HEK293 (cell line): ENCODE data around the gene MUSK.

Experiments used
- CTCF ChIP-seq: fragments of 450-650 bp; formaldehyde crosslinking; IDR thresholded peaks from 2 replicates; pipeline ENCODE4 v1.5.1; 2016; ENCODE audit warnings: missing biosample characterization, missing genetic modification characterization
- GLIS1 ChIP-seq: fragments of 450-650 bp; formaldehyde crosslinking; IDR thresholded peaks from 2 replicates; pipeline ENCODE4 v1.5.1; 2016; ENCODE audit warnings: missing biosample characterization, missing genetic modification characterization
- KLF16 ChIP-seq: fragments of 450-650 bp; formaldehyde crosslinking; IDR thresholded peaks from 2 replicates; pipeline ENCODE4 v1.5.1; 2017; ENCODE audit warnings: missing biosample characterization, missing genetic modification characterization
- OSR2 ChIP-seq: fragments of 450-650 bp; formaldehyde crosslinking; IDR thresholded peaks from 2 replicates; pipeline ENCODE4 v1.5.1; 2016; ENCODE audit warnings: missing biosample characterization, missing genetic modification characterization
- TCF7L2 ChIP-seq: IDR thresholded peaks from 2 replicates; pipeline ENCODE4 v1.6.1; 2011; ENCODE audit warnings: low read depth, mild to moderate bottlenecking, inconsistent platforms, low read length, moderate library complexity, borderline replicate concordance
- ZFHX2 ChIP-seq: fragments of 450-650 bp; formaldehyde crosslinking; conservative IDR thresholded peaks from 2 replicates; pipeline ENCODE4 v1.5.1; 2016; ENCODE audit warnings: missing biosample characterization, missing genetic modification characterization
- ZNF324 ChIP-seq: fragments of 450-650 bp; formaldehyde crosslinking; IDR thresholded peaks from 2 replicates; pipeline ENCODE4 v1.5.1; 2016; ENCODE audit warnings: missing biosample characterization, missing genetic modification characterization
- ZNF37A ChIP-seq: fragments of 450-650 bp; IDR thresholded peaks from 2 replicates; pipeline ENCODE4 v1.5.1; 2018; ENCODE audit warnings: missing biosample characterization, missing genetic modification characterization
- ZSCAN4 ChIP-seq: fragments of 450-650 bp; formaldehyde crosslinking; IDR thresholded peaks from 2 replicates; pipeline ENCODE4 v1.5.1; 2017; ENCODE audit warnings: missing biosample characterization, missing genetic modification characterization

- TF ChIP-seq CTCF (tag by site-specific recombination) (no peak), OSR2 (tag by site-specific recombination) (no peak), ZFHX2 (tag by site-specific recombination) (no peak), GLIS1 (tag by site-specific recombination) (no peak), ZNF37A (tag by site-specific recombination) (no peak), ZSCAN4 (tag by site-specific recombination) (no peak), KLF16 (tag by site-specific recombination) (no peak), ZNF324 (tag by site-specific recombination) (no peak), TCF7L2 (no peak)
Observed at GRCh38 chr9:110765926-110766325, 97.3 kb downstream of the MUSK start.
